A549 treated with CORT108297 at 1 μM for 4 hours (cell line): ENCODE measurements around the gene CALHM6. TPM values are rescaled to one million over a fixed set of nuclear protein-coding genes. Genes with fewer than 3 reads are reported as not detected.

Experiments used
- total RNA-seq: library from RNA; stranded (reverse); fragments of 200-300 nt; extraction: Qiagen RNA extraction; gene quantifications from 5 replicates; pipeline ENCODE4 v1.2.3, GENCODE V29; 2022

The CALHM6 gene
- 0.25 to 0.39 TPM in 2 of 5 replicates, not detected in the others for total RNA-seq

DNA sequence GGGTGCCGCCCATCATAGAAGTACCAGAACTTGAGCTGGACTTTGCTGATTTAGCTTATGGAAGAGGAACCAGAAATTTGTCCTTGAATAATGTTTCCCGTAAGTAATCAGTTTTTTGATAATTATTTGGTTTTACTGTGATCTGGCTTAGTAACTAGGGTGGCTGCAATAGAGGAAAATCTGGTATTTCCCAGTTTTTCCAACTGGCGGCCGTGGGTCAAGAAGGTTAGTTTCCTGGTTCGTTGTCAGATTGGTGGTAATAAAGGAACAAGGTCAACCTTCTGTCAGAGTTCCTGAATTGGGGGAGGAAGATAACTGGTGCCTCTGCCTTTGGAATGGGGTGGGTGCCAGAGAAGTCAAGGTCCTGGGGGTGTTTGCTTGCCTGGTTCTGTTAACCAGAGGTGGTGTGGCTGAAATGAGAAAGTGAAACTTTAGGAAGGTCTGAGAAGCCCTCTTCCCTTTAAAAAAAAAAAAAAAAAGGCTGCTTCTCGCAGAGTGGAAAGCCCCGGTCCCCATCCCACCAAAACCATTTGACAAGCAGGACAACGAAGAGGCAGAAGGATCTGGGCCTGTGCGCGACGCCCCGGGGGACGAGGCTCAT lies at the start of gene CALHM6:
CALHM6 (plus strand) TSS at position 45 of the 601 bp plus-strand sequence; CDS start at position 600, 555 bp downstream.

DNA sequence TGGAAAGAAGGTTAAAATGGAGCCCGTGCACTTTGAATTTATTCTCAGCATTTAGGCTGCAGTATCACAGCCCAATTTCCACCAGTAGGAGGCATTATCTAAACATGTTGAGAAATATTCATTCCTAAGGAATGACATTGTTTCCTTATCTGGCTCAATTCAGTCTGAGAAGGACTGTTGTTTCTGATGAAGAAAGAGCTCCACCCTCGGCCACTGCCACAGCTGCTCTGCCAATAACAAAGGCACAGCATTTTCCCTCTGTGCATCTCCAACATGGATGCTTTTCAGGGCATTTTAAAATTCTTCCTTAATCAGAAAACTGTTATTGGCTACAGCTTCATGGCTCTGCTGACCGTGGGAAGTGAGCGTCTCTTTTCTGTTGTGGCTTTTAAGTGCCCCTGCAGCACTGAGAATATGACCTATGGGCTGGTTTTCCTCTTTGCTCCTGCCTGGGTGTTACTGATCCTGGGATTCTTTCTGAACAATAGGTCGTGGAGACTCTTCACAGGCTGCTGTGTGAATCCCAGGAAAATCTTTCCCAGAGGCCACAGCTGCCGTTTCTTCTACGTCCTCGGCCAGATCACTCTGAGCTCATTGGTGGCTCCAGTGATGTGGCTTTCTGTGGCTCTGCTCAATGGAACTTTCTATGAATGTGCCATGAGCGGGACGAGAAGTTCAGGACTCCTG lies 50.4 kb downstream of the CALHM6 start, which contains the start of gene CALHM5:
CALHM5 (plus strand) TSS at position 216 of the 687 bp plus-strand sequence; CDS start at position 274, 58 bp downstream.

Other genes starting within 250 kb of the CALHM6 start
- gene TSPYL4, start 207.3 kb upstream of the CALHM6 start, total RNA-seq = 2.9 to 3.6 TPM (median 3.4 TPM) in 5 replicates
- 27.7 to 33.6 TPM (median 28.2 TPM) in 5 replicates for gene TSPYL1, start 181.4 kb upstream of the CALHM6 start, total RNA-seq
- gene DSE, start 90.4 kb upstream of the CALHM6 start, total RNA-seq = 13.0 to 20.1 TPM (median 17.4 TPM) in 5 replicates
- gene CALHM5, start 50.3 kb downstream of the CALHM6 start, total RNA-seq = 0.04 to 0.10 TPM (median 0.06 TPM) in 5 replicates
- not detected in 5 replicates for gene TRAPPC3L, start 84.3 kb downstream of the CALHM6 start, total RNA-seq
- 0.16 TPM in 1 of 5 replicates, not detected in the others for gene CALHM4, start 92.4 kb downstream of the CALHM6 start, total RNA-seq
- 23.9 to 39.8 TPM (median 36.2 TPM) in 5 replicates for gene RWDD1, start 110.1 kb downstream of the CALHM6 start, total RNA-seq
- gene RSPH4A, start 155.1 kb downstream of the CALHM6 start, total RNA-seq = 0.16 to 0.28 TPM (median 0.22 TPM) in 5 replicates
- gene ZUP1, start 207.4 kb downstream of the CALHM6 start, total RNA-seq = 6.0 to 7.7 TPM (median 6.4 TPM) in 5 replicates
- 0.79 to 2.1 TPM (median 1.4 TPM) in 5 replicates for gene KPNA5, start 219.8 kb downstream of the CALHM6 start, total RNA-seq